Tibial nerve (tissue), 3 donors: ENCODE data around the gene CDC123.

Experiments
- CTCF ChIP-seq, 5 experiments: fragments of 200-600 bp in 3 of 5; fragments of 450-650 bp in 2 of 5; sonication (generic) in 3 of 5; IDR thresholded peaks; one replicate each; pipeline ENCODE4 v1.5.1; 2016 to 2019; ENCODE audit warnings: antibody characterized with exemption in 5 of 5, mild to moderate bottlenecking in 3 of 5, moderate library complexity in 2 of 5
- POLR2A ChIP-seq, 2 donors: fragments of 450-650 bp; IDR thresholded peaks; one replicate each; pipeline ENCODE4 v1.6.1; 2017; ENCODE audit warnings: antibody characterized with exemption in 2 of 2, mild to moderate bottlenecking in 2 of 2, moderate library complexity in 2 of 2

GRCh38 chr10:12262278-12262981, 66.4 kb downstream of the CDC123 start:
- TF ChIP-seq CTCF (IDR thresholded peaks at IDR 0.05) (no peak), POLR2A (IDR thresholded peaks at IDR 0.05) (no peak)
